HL-60 (cell line): ENCODE measurements around the gene SGCE.

ENCODE experiments used
- DNase-seq, 2 experiments: peaks; one replicate each; pipeline ENCODE4 v3.0.0-alpha.2; 2010 to 2020; ENCODE audit warnings: low read depth in 1 of 2, low spot score in 1 of 2
- H3K27ac ChIP-seq: fragments of 250-450 bp; sonication (Bioruptor Pico); replicated peaks from 2 replicates; pipeline ENCODE4 v1.5.1; 2020; ENCODE audit warnings: mild to moderate bottlenecking, moderate library complexity
- H3K27me3 ChIP-seq: fragments of 250-450 bp; sonication (Bioruptor Pico); 2 replicates; pipeline ENCODE4 v1.5.1; 2021; ENCODE audit warnings: mild to moderate bottlenecking, moderate library complexity; ENCODE audit not compliant: insufficient read depth, poor library complexity, severe bottlenecking
- H3K4me3 ChIP-seq: replicated peaks from 2 replicates; pipeline ENCODE4 v1.5.1; 2011; ENCODE audit warnings: mild to moderate bottlenecking, control low read depth, low read length; ENCODE audit not compliant: insufficient read depth
- CTCF ChIP-seq: IDR thresholded peaks from one replicate; pipeline ENCODE4 v1.5.1; 2011; ENCODE audit warnings: low read length, control low read depth, inconsistent platforms; ENCODE audit not compliant: insufficient read depth
- GABPA ChIP-seq: IDR thresholded peaks from 2 replicates; pipeline ENCODE4 v1.6.1; 2012; ENCODE audit warnings: low read depth
- POLR2AphosphoS5 ChIP-seq: IDR thresholded peaks from 2 replicates; pipeline ENCODE4 v1.6.1; 2012; ENCODE audit warnings: low read depth
- REST ChIP-seq: IDR thresholded peaks from 2 replicates; pipeline ENCODE4 v1.6.1; 2012; ENCODE audit warnings: low read depth; ENCODE audit not compliant: insufficient replicate concordance
- SPI1 ChIP-seq: IDR thresholded peaks from 2 replicates; pipeline ENCODE4 v1.6.1; 2012; ENCODE audit warnings: low read depth, mild to moderate bottlenecking, borderline replicate concordance

Gene SGCE

GRCh38 chr7:94700926-94701554, 45.1 kb upstream of the SGCE start:
- no peaks in the 10 kb centered on the region for H3K27me3 ChIP-seq
- no peak for TF ChIP-seq CTCF
- TF ChIP-seq REST, result no peak
- TF ChIP-seq GABPA, result no peak
- no peak for TF ChIP-seq SPI1
- no peak for TF ChIP-seq POLR2AphosphoS5
- no peak for DNase-seq
- H3K4me3 ChIP-seq, result no peak overlapping the region
- H3K27ac ChIP-seq, result no peak overlapping the region

GRCh38 chr7:94698275-94698674, 42.3 kb upstream of the SGCE start:
- DNase-seq, result no peak
- no peak for TF ChIP-seq REST
- no peak for TF ChIP-seq GABPA
- TF ChIP-seq POLR2AphosphoS5, result no peak
- no peak for TF ChIP-seq CTCF
- no peak overlapping the region for H3K4me3 ChIP-seq
- no peaks in the 10 kb centered on the region for H3K27me3 ChIP-seq
- no peak overlapping the region for H3K27ac ChIP-seq

- no peak overlapping the region for H3K27ac ChIP-seq
- H3K4me3 ChIP-seq, result no peak overlapping the region
- TF ChIP-seq GABPA (no peak), REST (no peak), CTCF (no peak), POLR2AphosphoS5 (no peak), SPI1 (no peak)
- DNase-seq, result no peak
- H3K27me3 ChIP-seq, result no peaks in the 10 kb centered on the region
Measured at GRCh38 chr7:94697035-94697974, 41.4 kb upstream of the SGCE start.
